Epithelial cell of esophagus (primary cell): ENCODE data around the gene SH2B2.

Experiments used
- DNase-seq: peaks from one replicate; pipeline ENCODE4 v3.0.0; 2010; ENCODE audit warnings: low read depth
- H3K4me3 ChIP-seq: 2 replicates; pipeline ENCODE4 v1.5.1; 2011; ENCODE audit warnings: mild to moderate bottlenecking, low read length, control low read depth
- CTCF ChIP-seq: IDR thresholded peaks from 2 replicates; pipeline ENCODE4 v1.5.1; 2011; ENCODE audit warnings: low read depth, mild to moderate bottlenecking, low read length, control low read depth, inconsistent platforms; ENCODE audit not compliant: insufficient read depth; ENCODE audit errors: missing control alignments

Gene SH2B2

GRCh38 chr7:102312317-102312716 is 25.6 kb downstream of the SH2B2 start:
- TF ChIP-seq CTCF, result no peak
- no peak overlapping the region for H3K4me3 ChIP-seq

GRCh38 chr7:102313997-102314780 is 27.5 kb downstream of the SH2B2 start:
- no peak overlapping the region for H3K4me3 ChIP-seq
- no peak for DNase-seq
- no peak for TF ChIP-seq CTCF

More at GRCh38 chr7:102312317-102312716, 25.6 kb downstream of the SH2B2 start:
- DNase-seq, result no peak

- TF ChIP-seq CTCF, result no peak
- no peak overlapping the region for H3K4me3 ChIP-seq
- DNase-seq, result no peak
Measured at GRCh38 chr7:102317231-102318059, 30.8 kb downstream of the SH2B2 start.

GRCh38 chr7:102318482-102318971 is 31.9 kb downstream of the SH2B2 start:
- no peak for TF ChIP-seq CTCF
- DNase-seq, result peak; percentile 75

GRCh38 chr7:102319671-102320070 is 33.0 kb downstream of the SH2B2 start:
- no peak overlapping the region for H3K4me3 ChIP-seq
- no peak for DNase-seq
- TF ChIP-seq CTCF, result no peak

More at GRCh38 chr7:102318482-102318971, 31.9 kb downstream of the SH2B2 start:
- H3K4me3 ChIP-seq, result no peak overlapping the region

- H3K4me3 ChIP-seq, result no peak overlapping the region
- no peak for DNase-seq
- TF ChIP-seq CTCF, result no peak
Measured at GRCh38 chr7:102320181-102320580, 33.5 kb downstream of the SH2B2 start.
